ENCODE measurements around the gene FUBP1. TPM values are rescaled to one million over a fixed set of nuclear protein-coding genes. Genes with fewer than 3 reads are reported as not detected.
"Not testable (repeated sequence)": the region's sequence is repeated elsewhere in the genome, so short reads cannot be mapped to it uniquely, and the experiment has no call there.

Gene FUBP1, protein sequence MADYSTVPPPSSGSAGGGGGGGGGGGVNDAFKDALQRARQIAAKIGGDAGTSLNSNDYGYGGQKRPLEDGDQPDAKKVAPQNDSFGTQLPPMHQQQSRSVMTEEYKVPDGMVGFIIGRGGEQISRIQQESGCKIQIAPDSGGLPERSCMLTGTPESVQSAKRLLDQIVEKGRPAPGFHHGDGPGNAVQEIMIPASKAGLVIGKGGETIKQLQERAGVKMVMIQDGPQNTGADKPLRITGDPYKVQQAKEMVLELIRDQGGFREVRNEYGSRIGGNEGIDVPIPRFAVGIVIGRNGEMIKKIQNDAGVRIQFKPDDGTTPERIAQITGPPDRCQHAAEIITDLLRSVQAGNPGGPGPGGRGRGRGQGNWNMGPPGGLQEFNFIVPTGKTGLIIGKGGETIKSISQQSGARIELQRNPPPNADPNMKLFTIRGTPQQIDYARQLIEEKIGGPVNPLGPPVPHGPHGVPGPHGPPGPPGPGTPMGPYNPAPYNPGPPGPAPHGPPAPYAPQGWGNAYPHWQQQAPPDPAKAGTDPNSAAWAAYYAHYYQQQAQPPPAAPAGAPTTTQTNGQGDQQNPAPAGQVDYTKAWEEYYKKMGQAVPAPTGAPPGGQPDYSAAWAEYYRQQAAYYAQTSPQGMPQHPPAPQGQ
- 88.2 and 98.9 TPM in 2 replicates for total RNA-seq (2014; rRNA removed; shearing (Covaris generic))

DNA sequence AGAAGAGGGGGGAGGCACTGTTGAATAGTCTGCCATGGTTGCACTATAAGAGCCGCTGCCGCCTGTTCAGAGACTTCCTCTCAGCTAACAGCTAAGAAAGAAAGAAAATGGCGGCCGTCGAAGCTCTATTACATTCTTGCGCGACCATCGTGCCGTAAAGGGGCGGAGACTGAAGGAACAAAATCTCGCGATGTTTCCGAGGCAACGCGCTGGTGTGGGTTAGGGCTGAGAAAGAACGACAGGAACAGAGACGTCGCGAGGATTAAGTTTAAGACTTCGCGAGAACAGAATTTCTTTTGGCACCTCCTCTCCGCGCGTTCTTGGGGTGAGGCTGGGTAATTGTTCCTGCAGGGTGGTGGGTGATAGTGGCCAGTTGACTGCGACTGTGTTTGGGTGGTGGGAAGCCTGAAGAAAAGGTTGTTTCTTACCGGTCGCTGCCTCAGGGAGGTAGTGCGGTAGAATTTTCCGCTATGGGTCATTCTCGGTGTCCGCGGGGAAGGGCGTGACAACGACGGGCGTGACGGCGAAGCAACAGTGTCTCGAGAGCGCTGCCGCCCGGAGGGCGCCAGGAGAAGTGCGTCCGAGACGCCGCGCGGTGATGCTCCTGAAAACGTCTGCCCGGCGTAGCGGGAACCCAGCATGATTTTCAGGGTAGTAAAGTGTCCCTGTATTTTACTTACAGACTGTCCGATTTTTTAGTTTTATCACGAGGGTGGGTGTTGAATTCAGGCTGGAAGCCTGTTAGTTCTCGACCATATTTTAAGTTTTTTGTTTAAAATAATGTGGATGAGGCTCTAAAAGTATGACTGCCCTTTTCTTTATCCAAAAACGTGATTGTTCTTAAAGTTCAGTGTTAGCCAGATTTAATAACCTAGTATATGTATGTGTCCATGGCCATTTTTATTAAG lies at the start of gene FUBP1:
Gene FUBP1 (minus strand): TSS at position 104 of the 908 bp plus-strand sequence. CDS start 68 bp downstream, at position 36.
- peak; percentile 95 for DNase-seq (ENCODE audit: low spot score)

DNA sequence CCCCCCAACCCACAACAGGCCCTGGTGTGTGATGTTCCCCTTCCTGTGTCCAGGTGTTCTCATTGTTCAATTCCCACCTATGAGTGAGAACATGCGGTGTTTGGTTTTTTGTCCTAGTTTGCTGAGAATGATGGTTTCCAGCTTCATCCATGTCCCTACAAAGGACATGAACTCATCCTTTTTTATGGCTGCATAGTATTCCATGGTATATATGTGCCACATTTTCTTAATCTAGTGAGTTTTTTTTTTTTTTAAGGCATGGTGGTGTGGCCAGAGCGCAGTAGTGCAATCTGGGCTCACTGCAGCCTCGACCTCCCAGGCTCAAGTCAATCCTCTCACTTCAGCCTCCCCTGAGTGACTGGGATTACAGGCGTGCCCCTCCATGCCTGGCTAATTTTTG lies 42.3 kb upstream of the FUBP1 start:
- DNase-seq (ENCODE audit: low spot score) = not testable (repeated sequence)

DNA sequence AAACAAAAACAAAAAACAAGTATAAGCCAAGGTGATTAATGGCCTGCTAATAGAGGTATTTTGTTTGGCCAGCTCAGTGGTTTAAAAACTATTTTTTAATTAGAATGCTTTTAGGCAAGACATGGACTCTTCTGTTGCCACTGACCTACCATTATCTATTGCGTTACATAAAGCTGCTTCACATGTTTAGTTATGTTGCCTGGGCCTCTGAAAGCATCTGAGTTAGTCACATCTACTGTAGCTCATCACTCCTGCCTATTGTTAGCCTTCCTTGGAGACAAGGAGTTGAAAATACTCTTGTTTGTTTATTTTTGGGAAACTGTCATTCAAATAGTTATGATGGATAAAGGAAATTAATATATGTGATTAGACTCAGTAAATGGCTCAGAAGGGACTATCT lies 40.2 kb upstream of the FUBP1 start:
- DNase-seq (ENCODE audit: low spot score) = no peak

DNA sequence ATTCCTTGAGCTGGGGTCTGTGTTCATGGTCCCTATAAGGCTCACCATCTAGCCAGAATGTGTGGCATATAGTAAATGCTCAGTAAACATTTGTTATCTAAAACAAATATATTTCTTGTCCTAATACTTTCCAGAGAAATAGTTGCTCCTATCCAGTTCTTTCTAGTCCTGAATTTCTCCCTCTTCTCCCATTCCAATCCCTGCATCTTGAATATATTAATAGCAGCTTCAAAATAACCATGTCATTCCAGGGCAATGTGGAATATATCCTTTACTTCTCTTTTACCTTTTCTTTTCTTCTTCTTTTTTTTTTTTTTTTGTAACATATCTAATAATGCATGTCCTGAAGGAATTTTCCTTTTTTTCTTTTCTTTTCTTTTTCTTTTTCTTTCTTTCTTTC lies 36.3 kb upstream of the FUBP1 start:
- no peak for DNase-seq (ENCODE audit: low spot score)

DNA sequence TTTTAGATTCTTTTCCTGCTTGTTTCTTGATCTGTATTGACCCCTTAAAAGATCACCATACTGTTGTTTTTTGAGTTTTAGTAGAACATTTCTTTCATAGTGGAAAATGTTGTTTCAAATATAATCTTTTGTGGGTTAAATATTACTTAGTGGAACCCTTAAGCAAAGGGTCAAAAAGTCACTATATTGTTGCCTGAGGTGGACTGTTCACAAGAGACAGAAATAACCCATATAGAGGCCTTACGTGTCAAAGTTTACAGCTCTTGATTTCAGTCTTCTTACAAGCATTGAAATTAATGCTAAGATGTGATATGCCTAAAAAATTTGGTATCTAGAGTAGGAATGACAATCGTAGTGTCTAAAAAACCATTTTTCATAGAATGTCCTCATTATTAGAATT lies 32.2 kb upstream of the FUBP1 start:
- no peak for DNase-seq (ENCODE audit: low spot score)

DNA sequence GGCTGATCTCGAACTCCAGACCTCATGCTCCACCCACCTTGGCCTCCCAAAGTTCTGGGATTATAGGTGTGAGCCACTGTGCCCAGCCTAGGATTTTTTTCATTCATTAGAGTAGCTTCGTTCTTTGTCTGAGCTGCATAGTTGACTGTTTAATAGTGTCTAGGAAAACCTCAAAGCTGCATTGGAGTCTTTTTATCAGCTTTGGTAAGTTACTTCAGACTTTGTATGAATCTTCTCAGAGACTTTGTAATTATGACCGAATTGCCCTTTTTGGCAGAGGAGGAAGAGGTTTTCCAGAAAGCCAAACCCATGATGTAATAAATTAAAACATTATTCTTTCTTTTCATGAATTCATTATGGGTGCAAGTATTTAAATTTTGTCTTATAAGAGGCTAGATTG lies 31.0 kb upstream of the FUBP1 start:
- DNase-seq (ENCODE audit: low spot score) = no peak

DNA sequence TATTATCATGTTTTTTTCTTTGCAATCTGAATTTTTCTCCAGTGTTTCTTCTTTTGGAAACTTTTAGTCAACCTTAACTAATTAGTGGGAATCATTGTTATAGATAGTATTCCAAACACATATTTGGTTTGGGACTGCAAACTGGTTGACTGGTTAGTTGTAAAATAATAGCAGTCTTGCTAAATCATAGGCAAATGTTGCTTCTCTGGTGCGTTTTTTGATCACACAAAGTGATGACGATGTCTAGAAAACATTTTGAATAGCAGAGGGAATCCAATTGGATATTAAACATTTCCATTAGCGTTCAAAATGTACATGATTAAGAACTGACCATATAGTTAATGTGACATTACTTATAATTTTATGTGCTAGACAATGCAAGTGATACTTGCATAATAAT lies 30.4 kb upstream of the FUBP1 start:
- DNase-seq (ENCODE audit: low spot score) = no peak

DNA sequence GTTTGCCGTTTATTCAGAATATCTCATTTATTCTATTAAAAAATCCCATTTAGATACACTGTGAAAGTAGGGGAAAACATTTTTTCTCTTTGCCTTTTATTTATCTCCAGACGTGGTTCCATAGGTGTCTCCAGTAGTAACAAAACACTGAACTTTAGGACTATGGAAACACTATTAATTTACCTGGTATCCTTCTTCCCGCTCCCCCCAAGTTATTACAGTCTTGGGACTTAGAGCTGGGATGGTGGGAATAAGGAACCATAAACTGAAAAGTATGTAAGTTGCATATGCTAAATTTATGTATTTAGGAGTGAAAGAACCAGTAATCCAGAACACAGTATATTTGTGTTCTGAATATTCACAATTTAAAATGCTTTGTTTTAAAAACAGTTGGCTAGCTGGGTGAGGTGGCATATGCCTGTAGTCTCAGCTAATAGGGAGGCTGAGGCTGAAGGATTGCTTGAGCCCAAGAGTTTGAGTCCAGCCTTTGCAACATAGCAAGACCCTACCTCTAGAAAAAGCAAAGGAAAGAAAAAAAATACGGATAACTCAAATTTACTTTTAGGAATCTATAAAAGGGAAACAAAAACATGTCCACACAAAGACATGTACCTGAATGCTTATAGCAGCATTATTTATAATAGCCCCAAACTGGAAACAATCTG lies 28.9 kb upstream of the FUBP1 start:
- no peak for DNase-seq (ENCODE audit: low spot score)

DNA sequence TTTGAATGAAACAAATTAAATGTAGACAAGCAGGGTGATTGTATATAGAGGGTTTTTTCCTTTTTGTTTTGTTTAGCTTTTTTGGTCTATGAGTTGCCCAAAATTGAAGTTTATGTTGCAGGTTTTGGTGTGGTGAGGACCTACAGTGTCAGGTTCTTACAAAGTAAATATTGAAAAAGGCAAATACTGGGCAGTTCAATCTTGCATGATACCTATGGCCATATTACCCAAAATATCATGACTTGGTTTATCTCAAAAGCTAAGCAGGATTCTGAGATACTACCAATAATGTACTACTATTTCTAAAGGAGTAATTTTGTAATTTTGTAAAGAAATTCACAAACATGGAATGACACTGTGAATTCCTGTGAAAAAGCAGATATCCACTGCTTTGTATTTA lies 27.6 kb upstream of the FUBP1 start:
- no peak for DNase-seq (ENCODE audit: low spot score)

DNA sequence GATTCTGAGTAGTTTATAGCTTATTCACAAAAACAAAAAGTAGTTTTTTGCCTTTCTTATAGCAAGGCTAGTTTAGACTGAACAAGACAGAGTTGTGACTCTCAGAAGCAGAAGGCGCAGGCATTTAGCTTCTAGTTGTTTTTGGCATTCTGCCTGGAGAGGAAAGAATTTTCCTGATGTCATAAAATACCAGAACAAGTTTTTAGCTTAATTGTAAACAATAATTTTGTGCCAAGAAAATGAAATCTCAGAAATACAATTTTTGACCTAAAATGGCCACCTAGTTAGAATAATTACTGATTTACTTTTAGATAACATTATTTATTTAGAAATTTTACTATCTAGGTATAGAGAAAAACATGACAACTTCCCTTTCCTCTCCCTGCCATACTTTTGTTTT lies 26.9 kb upstream of the FUBP1 start:
- DNase-seq (ENCODE audit: low spot score) = peak; percentile 46

DNA sequence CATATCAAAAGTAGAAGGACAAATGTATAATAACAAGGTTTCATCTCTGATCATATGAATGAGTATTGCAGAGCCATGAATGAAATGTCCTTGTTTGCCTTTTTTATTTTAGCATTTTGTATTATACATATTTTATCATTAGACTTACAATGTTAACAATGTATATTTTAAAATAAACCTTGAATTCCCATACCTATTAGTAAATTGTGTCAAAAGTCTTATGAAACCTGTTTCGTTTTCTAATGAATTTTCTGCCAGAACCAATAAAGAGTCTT lies 26.5 kb upstream of the FUBP1 start:
- no peak for DNase-seq (ENCODE audit: low spot score)

DNA sequence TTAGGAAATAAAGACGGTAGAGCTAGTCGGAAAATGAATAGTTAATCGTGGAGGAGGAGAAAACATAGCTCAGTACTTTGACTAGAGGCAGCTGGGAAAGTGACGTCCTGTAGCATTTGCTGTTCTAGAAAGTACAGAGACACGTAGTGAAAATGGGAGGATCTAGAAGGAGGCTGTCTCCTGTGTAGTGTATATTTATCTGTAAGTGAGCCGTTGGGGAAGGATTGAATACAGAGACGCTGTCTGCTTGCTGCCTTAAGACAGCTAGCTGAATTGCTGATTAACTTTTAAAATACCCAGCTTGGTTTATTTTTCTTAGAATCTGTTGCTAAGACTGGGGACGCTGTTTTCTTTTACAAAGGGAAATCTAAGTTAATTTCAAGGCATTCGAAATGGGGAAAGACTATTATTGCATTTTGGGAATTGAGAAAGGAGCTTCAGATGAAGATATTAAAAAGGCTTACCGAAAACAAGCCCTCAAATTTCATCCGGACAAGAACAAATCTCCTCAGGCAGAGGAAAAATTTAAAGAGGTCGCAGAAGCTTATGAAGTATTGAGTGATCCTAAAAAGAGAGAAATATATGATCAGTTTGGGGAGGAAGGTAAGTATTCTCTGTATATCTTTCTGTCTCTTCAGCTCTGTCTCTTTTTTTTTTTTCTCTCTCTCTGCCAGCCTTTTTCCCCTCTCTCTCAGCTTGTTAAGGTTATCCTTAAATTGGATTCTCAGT lies 26.0 kb upstream of the FUBP1 start, which contains the start of gene DNAJB4:
Gene DNAJB4 (plus strand): TSS at position 221 of the 729 bp plus-strand sequence. CDS start 172 bp downstream, at position 393.
- peak; percentile 96 for DNase-seq (ENCODE audit: low spot score)

DNA sequence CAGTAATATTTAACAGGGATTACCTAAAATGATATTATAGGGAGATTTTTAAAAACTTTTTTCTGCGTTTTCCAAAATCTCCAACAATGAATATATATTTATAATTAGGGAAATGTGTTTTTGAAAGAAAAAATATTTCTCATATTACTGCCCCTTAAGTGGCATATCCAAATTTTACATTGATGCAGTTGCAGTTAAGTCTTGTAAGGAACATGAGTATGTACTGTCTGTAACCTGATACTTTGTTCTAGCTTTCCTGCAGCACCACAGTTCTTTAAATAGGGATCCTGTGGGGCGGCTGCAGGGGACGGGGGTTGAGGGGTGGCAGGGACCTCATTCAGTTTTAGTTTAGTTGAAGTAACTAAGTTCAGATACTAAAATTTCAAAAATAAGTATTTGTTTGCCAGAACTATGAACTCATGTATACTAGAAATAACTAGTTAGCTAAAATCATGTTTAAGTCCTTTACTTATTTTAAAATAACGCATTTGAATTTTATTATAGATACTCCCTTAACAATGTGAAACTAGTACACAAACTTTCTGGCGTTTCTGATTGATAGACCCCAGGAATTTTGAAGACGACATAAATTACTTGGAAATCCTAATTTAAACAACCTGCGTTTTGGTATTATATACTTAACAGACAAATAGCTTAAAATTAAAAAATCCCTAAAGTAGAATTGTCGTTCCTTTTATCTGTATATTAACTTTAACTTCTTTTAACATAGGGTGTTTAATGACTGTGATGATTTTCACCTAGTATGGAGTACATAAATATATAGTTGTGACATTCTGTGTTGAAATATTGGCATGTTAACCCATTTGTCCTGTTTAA lies 25.2 kb upstream of the FUBP1 start:
- DNase-seq (ENCODE audit: low spot score) = peak; percentile 66

DNA sequence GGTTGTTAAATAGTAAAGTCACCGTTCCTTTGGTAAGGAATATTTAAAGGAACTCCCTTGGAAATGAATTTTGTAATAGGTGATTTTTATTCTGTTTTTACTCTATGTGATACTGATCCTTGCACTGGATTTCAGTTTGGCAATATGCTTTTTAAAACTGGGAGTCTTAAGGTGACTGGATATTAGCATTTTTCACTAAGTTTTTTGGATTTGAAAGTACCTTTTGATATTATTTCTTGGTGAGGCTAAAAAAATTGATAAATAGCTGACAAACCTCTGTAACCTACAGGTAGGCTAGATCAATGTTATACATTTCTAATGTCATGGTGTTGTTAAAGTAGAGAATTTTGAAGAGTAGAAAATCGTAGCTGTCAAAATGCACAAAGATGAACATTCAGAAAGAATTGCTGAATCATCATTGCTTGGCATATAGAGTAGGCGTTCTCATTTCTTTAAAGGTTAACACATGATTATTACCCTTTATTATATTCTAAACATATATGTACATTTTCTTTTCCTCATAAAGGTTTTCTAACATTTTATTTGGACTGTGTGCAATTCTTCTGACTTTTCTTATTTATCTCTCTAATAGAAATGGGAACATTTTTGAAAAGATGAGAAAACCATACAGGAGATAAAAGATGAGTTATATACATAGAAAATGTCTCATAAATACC lies 24.3 kb upstream of the FUBP1 start:
- no peak for DNase-seq (ENCODE audit: low spot score)

DNA sequence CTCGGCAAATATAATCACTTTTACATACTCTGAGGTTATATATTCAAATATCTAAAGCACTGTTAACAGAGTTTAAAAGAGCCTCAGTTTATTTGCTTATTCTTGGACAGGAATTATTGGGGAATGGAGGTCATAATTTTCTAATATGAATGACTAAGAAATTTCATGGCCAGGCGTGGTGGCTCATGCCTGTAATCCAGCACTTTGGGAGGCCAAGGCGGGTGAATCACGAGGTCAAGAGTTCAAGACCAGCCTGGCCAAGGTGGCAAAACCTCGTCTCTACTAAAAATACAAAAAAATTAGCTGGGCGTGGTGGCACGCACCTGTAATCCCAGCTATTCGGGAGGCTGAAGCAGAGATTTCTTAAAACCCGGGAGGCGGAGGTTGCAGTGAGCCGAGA lies 21.7 kb upstream of the FUBP1 start:
- DNase-seq (ENCODE audit: low spot score) = not testable (repeated sequence)

DNA sequence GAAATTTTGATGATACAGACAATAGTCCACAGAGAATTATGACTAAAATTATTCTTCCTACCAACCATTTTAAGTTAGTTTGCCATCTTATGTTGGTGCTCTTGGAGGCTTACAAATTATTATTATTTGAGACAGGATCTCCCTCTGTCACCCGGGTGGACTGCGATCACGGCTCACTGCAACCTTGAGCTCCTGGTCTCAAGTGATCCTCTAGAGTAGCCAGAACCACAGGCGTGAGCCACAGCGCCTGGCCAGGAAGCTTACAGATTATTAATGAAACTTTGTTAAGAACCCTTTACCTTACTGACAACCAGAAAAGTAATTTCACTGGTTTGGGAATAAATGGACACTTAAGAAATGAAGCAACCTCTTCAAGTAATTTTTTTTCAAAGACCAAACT lies 17.9 kb upstream of the FUBP1 start:
- no peak for DNase-seq (ENCODE audit: low spot score)

DNA sequence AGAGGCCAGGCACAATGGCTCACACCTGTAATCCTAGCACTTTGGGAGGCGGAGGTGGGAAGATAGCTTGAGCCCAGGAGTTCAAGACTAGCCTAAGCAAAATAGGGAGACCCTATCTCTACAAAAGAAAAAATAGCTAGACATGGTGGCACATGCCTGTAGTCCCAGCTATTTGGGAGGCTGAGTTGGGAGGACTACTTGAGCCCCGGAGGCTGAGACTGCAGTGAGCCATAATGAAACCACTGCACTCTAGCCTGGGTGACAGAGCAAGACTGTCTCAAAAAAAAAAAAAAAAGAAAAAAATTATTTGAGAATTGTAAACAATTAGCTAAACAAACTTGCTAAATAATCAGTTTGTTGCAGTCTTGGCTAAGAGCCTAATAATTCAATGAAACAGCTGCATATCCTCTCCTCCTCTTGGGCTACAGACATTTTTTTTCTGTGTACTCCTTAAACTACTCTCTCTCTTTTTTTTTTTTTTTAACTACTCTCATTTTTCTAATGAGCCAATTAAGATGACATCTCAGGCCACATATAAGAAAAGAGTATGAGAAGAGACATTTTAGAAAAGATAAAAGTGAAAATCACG lies 15.3 kb upstream of the FUBP1 start:
- DNase-seq (ENCODE audit: low spot score) = no peak

DNA sequence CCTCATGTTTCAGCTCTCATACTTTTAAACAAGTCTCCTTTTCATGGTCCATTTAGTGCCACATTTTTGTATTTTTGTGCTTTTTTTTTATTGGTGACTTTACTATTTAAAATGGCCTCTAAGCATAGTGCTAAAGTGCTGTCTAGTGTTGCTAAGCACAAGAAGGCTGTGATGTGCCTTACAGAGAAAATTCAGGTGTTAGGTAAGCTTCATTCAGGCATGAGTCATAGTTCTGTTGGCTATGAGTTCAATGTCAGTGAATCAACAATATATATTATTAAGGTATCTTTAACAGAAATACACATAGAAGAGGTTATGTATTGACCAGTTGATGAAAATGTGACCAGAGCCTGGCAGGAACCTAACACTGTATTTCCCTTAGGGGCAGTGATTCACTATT lies 12.8 kb upstream of the FUBP1 start:
- no peak for DNase-seq (ENCODE audit: low spot score)

DNA sequence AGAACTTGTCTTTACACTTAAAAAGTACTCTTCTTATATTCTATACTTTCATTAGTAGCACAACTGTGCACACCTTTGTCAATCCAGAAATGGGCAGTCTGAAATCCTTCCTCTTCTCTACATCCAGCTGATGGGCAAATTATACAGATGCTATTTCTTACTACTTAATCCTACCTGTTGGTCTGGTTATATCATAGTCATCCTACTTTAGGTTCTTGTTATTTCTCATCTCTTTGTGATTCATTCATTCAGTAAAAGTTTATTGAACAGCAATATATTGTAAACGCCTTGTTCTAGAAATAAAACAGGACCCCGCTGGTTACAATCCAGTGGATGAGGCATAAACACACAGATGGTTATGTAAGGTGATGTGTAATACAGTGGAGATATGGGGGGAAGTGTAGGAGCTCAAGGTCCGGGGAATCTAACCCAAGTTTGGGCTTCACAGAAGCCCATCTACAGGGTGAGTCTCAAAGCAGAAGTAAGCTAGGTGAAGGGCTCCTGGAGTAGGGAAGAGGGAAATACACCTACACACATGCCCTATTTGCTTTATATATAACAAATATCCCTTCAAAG lies 11.8 kb upstream of the FUBP1 start:
- no peak for DNase-seq (ENCODE audit: low spot score)
